SK-N-SH (cell line): ENCODE data around the gene AGAP1.

Experiments
- ELF1 ChIP-seq: IDR thresholded peaks from 2 replicates; pipeline ENCODE4 v1.4.0; 2012
- FOXM1 ChIP-seq: IDR thresholded peaks from 2 replicates; pipeline ENCODE4 v1.4.0; 2012; ENCODE audit warnings: low read depth, mild to moderate bottlenecking
- GABPA ChIP-seq: IDR thresholded peaks from 2 replicates; pipeline ENCODE4 v1.4.0; 2012; ENCODE audit warnings: low read depth, mild to moderate bottlenecking
- MAX ChIP-seq: IDR thresholded peaks from 2 replicates; pipeline ENCODE4 v1.4.0; 2012; ENCODE audit warnings: low read depth
- MXI1 ChIP-seq: IDR thresholded peaks from 2 replicates; pipeline ENCODE4 v1.6.1; 2012; ENCODE audit warnings: mild to moderate bottlenecking, low read depth, low read length, improper control_type of control experiment
- POLR2AphosphoS5 ChIP-seq: IDR thresholded peaks from 2 replicates; pipeline ENCODE4 v1.6.1; 2012; ENCODE audit warnings: low read depth, low read length
- RCOR1 ChIP-seq: fragments of 150-350 bp; IDR thresholded peaks from 2 replicates; pipeline ENCODE4 v1.6.1; 2017; ENCODE audit warnings: antibody characterized with exemption, low read length
- SIN3A ChIP-seq: IDR thresholded peaks from 2 replicates; pipeline ENCODE4 v1.6.1; 2012; ENCODE audit warnings: low read depth, mild to moderate bottlenecking, low read length, moderate library complexity, borderline replicate concordance
- TEAD4 ChIP-seq: IDR thresholded peaks from 2 replicates; pipeline ENCODE4 v1.4.0; 2012; ENCODE audit warnings: mild to moderate bottlenecking, borderline replicate concordance; ENCODE audit not compliant: insufficient read depth
- TF ChIP-seq, protein P1 (sequence below): fragments of 200-600 bp; sonication (generic); IDR thresholded peaks from 2 replicates; pipeline ENCODE4 v1.6.1; 2017; ENCODE audit warnings: antibody characterized with exemption, mild to moderate bottlenecking, moderate library complexity
- TF ChIP-seq, protein P2 (sequence below): IDR thresholded peaks from 2 replicates; pipeline ENCODE4 v1.4.0; 2012; ENCODE audit warnings: low read depth, borderline replicate concordance
- TF ChIP-seq, protein P3 (sequence below): IDR thresholded peaks from 2 replicates; pipeline ENCODE4; 2012

DNA sequence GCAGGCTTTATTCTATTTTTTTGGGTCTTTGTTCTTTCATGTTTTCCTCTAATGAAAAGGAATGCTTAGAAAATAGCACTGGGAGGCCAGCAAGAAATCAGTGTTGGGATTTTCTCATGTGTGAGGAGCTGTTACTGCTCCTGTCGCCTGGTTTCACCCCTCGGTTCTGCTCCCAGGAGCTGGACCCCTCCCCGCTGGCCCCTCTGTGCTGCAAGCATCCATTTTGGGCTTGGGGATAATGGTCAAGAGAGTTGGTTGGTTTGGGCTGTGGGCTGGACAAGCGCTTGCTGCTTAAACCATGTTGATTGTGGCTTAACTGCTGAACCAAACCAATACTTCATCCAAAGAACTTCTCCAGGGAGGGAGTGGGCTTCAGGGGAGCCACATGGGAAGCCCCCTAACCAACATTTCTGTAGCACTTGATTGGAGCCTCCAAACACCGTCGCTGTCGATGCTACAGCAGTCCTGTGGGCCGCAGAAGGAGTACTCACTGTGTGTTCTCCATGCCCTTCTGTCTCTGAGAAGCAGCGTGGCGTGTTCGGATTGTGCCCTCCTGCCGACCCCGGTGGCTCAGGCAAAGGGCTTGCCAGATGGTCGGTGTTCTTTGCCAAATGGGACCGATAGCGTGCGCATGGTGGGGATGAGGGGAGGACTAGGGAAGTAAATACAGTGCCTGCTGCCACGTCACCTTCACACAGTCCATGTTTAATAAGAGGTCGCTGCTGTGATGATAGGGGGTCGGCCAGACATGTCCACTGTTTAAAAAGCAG, 40.0 kb downstream of the AGAP1 start:
- no peak for TF ChIP-seq RCOR1
- TF ChIP-seq POLR2AphosphoS5 = no peak
- TF ChIP-seq, protein P1, sequence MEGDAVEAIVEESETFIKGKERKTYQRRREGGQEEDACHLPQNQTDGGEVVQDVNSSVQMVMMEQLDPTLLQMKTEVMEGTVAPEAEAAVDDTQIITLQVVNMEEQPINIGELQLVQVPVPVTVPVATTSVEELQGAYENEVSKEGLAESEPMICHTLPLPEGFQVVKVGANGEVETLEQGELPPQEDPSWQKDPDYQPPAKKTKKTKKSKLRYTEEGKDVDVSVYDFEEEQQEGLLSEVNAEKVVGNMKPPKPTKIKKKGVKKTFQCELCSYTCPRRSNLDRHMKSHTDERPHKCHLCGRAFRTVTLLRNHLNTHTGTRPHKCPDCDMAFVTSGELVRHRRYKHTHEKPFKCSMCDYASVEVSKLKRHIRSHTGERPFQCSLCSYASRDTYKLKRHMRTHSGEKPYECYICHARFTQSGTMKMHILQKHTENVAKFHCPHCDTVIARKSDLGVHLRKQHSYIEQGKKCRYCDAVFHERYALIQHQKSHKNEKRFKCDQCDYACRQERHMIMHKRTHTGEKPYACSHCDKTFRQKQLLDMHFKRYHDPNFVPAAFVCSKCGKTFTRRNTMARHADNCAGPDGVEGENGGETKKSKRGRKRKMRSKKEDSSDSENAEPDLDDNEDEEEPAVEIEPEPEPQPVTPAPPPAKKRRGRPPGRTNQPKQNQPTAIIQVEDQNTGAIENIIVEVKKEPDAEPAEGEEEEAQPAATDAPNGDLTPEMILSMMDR = no peak
- TF ChIP-seq SIN3A = no peak
- TF ChIP-seq, protein P2, sequence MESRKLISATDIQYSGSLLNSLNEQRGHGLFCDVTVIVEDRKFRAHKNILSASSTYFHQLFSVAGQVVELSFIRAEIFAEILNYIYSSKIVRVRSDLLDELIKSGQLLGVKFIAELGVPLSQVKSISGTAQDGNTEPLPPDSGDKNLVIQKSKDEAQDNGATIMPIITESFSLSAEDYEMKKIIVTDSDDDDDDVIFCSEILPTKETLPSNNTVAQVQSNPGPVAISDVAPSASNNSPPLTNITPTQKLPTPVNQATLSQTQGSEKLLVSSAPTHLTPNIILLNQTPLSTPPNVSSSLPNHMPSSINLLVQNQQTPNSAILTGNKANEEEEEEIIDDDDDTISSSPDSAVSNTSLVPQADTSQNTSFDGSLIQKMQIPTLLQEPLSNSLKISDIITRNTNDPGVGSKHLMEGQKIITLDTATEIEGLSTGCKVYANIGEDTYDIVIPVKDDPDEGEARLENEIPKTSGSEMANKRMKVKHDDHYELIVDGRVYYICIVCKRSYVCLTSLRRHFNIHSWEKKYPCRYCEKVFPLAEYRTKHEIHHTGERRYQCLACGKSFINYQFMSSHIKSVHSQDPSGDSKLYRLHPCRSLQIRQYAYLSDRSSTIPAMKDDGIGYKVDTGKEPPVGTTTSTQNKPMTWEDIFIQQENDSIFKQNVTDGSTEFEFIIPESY = no peak
- no peak for TF ChIP-seq GABPA
- TF ChIP-seq FOXM1 = no peak
- TF ChIP-seq, protein P3, sequence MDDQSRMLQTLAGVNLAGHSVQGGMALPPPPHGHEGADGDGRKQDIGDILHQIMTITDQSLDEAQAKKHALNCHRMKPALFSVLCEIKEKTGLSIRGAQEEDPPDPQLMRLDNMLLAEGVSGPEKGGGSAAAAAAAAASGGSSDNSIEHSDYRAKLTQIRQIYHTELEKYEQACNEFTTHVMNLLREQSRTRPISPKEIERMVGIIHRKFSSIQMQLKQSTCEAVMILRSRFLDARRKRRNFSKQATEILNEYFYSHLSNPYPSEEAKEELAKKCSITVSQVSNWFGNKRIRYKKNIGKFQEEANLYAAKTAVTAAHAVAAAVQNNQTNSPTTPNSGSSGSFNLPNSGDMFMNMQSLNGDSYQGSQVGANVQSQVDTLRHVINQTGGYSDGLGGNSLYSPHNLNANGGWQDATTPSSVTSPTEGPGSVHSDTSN = no peak
- no peak for TF ChIP-seq MAX
- TF ChIP-seq TEAD4 = no peak
- no peak for TF ChIP-seq MXI1
- TF ChIP-seq ELF1 = no peak
